ENCODE results near the gene IDI2. TPM values are rescaled to one million over a fixed set of nuclear protein-coding genes. Genes with fewer than 3 reads are reported as not detected.
A peak's percentile ranks its signal among the peaks of the same experiment; 100 is the strongest.

Gene IDI2
- total RNA-seq, 6 experiments from 2014 or later, result not detected

DNA sequence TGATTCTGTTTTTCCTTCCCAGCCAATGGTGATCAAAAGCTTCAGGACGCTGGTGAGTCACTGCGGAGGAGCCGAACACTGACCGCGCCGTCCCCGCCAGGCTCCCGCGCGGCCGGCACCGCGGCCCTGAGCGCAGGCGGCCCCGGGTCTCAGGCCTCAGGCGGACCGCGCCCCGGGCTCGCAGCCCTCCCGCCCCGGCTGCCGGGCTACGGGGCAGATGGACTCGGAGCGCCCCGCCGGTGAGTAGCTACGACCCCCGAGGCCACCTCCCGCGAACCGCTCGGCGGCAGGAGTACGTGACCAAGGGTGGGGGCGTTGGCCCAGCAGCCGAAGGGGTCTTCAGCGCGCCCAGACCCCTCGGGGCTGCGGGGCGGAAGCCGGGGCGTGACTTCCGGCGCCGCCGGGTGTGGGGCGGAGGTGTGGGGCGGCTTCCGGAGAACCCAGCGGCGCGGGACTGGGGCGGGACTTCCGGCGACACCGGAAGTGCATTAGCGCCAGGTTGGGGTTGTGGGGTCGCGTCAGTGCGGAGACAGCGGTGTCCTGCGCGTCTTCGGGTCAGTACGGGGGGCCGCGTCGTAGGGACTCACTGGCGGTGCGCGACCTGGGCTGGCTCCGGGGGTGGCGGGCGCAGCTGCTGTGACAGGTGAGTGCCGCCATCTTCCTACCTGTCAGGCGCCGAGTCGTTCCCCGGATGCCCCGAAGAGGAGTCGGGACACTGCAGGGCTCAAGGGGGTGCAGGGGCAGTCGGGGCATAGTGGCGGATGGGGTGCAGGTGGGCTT is 30.9 kb upstream of the IDI2 start, which contains the start of gene WDR37:
Gene WDR37, plus strand, starts transcription at position 60 of the 780 bp plus-strand sequence. CDS start 15,771 bp downstream, outside the sequence.
- H3K4me1 ChIP-seq, result peaks cover 0 to 34% (median 10%) of the 10 kb centered on the region in 4 donors
- TF ChIP-seq POLR2A (IDR thresholded peaks at IDR 0.05), result peak; percentile 81
- TF ChIP-seq, protein P1, sequence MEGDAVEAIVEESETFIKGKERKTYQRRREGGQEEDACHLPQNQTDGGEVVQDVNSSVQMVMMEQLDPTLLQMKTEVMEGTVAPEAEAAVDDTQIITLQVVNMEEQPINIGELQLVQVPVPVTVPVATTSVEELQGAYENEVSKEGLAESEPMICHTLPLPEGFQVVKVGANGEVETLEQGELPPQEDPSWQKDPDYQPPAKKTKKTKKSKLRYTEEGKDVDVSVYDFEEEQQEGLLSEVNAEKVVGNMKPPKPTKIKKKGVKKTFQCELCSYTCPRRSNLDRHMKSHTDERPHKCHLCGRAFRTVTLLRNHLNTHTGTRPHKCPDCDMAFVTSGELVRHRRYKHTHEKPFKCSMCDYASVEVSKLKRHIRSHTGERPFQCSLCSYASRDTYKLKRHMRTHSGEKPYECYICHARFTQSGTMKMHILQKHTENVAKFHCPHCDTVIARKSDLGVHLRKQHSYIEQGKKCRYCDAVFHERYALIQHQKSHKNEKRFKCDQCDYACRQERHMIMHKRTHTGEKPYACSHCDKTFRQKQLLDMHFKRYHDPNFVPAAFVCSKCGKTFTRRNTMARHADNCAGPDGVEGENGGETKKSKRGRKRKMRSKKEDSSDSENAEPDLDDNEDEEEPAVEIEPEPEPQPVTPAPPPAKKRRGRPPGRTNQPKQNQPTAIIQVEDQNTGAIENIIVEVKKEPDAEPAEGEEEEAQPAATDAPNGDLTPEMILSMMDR (IDR thresholded peaks at IDR 0.05), result no peak
- no peaks in the 10 kb centered on the region for H3K27me3 ChIP-seq
- peaks cover 0 to 8% (median 0%) of the 10 kb centered on the region in 4 donors for H3K36me3 ChIP-seq
- peak; percentile 92 to 93 (median 92) for DNase-seq
- whole genome bisulfite sequencing (ENCODE audit: insufficient coverage, low coverage, low lambda C conversion rate, missing lambda C conversion rate), result 1% methylated on average over 24 of the region's 87 CpGs
- peak; percentile 94 to 98 (median 96) for ATAC-seq
- intact Hi-C loops (cut with DNase I), result no loop called here
- H3K27ac ChIP-seq, result peak within 1 kb of the TSS; percentile 93 to 99 (median 97)
- no peaks in the 10 kb centered on the region for H3K9me3 ChIP-seq
- peak within 1 kb of the TSS; percentile 62 to 96 (median 84) for H3K4me3 ChIP-seq

DNA sequence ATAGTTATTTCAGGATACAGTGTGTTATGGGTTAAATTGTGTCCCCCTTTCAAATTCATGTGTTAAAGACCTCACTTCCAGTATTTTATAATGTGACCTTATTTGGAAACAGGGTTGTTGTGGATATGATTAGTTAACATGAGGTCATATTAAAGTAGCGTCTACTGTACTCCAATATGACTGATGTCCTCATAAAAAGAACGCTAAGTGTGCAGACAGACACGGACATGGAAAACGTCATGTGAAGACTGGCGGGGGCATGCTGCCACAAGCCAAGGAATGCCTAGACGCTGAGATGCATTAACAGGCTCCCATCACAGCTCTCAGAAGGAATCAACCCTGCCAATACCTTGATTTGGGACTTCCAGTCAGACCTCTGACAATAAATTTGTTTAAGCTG is 29.0 kb upstream of the IDI2 start:
- Histone ChIP-seq H3K4me1 (peaks cover 0 to 44% (median 16%) of the 10 kb centered on the region in 4 donors), H3K9me3 (no peaks in the 10 kb centered on the region), H3K27ac (peak overlapping the region in 1 of 3 donors; percentile 97), H3K4me3 (peak overlapping the region in 1 of 3 donors; percentile 84), H3K36me3 (peaks cover 0 to 8% (median 0%) of the 10 kb centered on the region in 4 donors), H3K27me3 (no peaks in the 10 kb centered on the region)
- TF ChIP-seq, protein P1 (IDR thresholded peaks at IDR 0.05), result no peak
- no peak for TF ChIP-seq POLR2A (IDR thresholded peaks at IDR 0.05)
- intact Hi-C loops (cut with DNase I), result no loop called here
- WGBS (ENCODE audit: insufficient coverage, low coverage, low lambda C conversion rate, missing lambda C conversion rate), result 60% methylated on average over 6 of the region's 6 CpGs
- ATAC-seq (no peak), DNase-seq (no peak)

DNA sequence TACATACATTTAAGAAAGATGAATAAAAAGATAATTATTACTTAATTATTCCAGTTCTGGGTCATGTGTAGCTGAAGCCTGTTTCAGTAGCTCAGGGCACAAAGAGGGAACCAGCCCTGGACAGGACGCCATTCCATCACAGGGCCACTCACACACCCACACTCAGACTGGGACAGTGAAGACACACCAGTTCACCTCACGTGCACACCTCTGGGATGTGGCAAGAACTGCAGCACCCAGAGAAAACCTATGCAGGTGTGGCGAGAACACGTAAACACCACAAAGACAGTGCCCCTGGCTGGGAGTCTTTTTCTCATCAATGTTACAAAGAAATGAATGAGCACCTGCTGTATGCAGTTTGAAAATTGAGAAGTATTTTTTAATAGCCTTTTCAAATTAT is 24.9 kb upstream of the IDI2 start:
- TF ChIP-seq, protein P1 (IDR thresholded peaks at IDR 0.05), result no peak
- TF ChIP-seq POLR2A (IDR thresholded peaks at IDR 0.05), result no peak
- ATAC-seq (no peak), DNase-seq (peak in 2 of 3 donors; percentile 41 to 62)
- no peaks in the 10 kb centered on the region for H3K9me3 ChIP-seq
- H3K4me1 ChIP-seq, result peaks cover 0 to 38% (median 16%) of the 10 kb centered on the region in 4 donors
- H3K27ac ChIP-seq, result peak overlapping the region; percentile 91 to 97 (median 93)
- peak overlapping the region; percentile 61 to 88 (median 72) for H3K4me3 ChIP-seq
- peaks cover 0 to 8% (median 0%) of the 10 kb centered on the region in 4 donors for H3K36me3 ChIP-seq
- 4% methylated on average over 4 of the region's 4 CpGs for WGBS (ENCODE audit: insufficient coverage, low coverage, low lambda C conversion rate, missing lambda C conversion rate)
- H3K27me3 ChIP-seq, result no peaks in the 10 kb centered on the region
- intact Hi-C loops (cut with DNase I), result no loop called here

DNA sequence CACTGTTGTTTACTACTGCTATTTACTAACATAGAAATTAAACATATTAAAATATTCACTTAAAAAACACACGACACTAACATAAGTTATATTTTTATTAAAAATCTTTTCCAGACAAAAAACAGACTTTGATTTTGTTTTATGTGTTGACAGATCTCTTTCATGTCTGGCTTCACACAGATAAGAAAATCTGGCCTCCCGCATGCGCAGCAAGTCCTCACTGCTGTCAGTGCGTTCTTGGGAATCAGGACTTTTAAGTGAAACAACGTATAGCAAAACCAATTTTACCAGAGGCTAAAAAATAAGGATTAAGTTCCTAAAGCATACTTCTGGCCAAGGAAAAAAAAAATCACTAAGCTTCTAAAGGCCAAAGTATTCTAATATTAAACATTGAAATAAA is 24.5 kb upstream of the IDI2 start:
- H3K9me3 ChIP-seq, result no peaks in the 10 kb centered on the region
- peaks cover 0 to 8% (median 0%) of the 10 kb centered on the region in 4 donors for H3K36me3 ChIP-seq
- ATAC-seq (no peak), DNase-seq (no peak)
- peak overlapping the region; percentile 61 to 88 (median 72) for H3K4me3 ChIP-seq
- intact Hi-C loops (cut with DNase I), result no loop called here
- 13% methylated on average over 5 of the region's 5 CpGs for WGBS (ENCODE audit: insufficient coverage, low coverage, low lambda C conversion rate, missing lambda C conversion rate)
- H3K27ac ChIP-seq, result peak overlapping the region; percentile 91 to 97 (median 93)
- H3K27me3 ChIP-seq, result no peaks in the 10 kb centered on the region
- TF ChIP-seq POLR2A (IDR thresholded peaks at IDR 0.05), result no peak
- TF ChIP-seq, protein P1 (IDR thresholded peaks at IDR 0.05), result no peak
- peaks cover 0 to 38% (median 13%) of the 10 kb centered on the region in 4 donors for H3K4me1 ChIP-seq

Data from right lobe of liver (tissue), 6 donors.